M059J (cell line): Measurements from ENCODE around the gene OR2T27. TPM values are rescaled to one million over a fixed set of nuclear protein-coding genes. Genes with fewer than 3 reads are reported as not detected.
"Not testable (repeated sequence)": the region's sequence is repeated elsewhere in the genome, so short reads cannot be mapped to it uniquely, and the experiment has no call there.

Experiments used
- DNase-seq: peaks from one replicate; pipeline ENCODE4 v3.0.0-alpha.2; 2012; ENCODE audit warnings: low read depth
- total RNA-seq: library from RNA; depleted of rRNA; stranded (reverse); fragments of >200 nt; shearing (Covaris generic); gene quantifications from 2 replicates; pipeline ENCODE4 v1.2.3, GENCODE V29; 2014; rRNA removed

The OR2T27 gene
- total RNA-seq, 1 experiment from 2014 or later: not detected

DNA sequence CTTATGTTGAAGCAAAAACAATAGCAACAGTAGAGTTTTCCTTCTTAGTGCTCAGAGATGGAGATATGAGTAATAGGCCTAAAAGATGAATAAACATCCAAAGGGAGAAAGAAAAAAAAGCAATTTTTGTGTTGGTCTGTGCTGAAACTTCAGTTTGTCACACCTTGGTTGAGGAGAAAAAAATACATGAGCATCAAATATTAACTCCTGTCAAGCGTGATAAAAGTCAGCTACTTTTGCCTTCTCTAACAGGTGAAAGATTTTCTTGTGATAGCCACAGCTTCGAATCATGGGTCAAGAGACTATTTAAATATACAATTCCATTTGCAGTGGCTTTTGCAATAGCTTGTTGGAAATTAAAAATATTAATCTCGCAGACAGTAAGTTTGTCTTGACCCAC, 14.4 kb downstream of the OR2T27 start:
- DNase-seq: not testable (repeated sequence)

DNA sequence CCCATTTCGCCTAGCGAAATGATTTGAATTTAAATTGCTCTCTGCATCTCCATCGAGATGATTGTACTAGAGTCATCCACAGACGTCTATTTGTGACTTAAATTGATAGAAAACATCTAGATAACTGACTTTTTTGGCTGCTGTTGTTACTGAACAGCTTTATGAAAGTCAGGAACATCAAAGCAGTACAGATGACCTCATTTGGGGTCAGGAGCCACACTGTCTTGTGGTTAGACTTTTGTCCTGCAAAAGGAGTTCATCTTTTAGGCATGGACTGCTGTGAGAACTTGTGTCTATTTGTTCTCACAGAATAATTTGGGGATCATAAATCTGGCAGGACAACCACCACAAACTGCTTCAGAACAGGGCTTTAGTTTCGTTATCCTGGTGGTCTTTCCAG, 15.7 kb downstream of the OR2T27 start:
- not testable (repeated sequence) for DNase-seq

DNA sequence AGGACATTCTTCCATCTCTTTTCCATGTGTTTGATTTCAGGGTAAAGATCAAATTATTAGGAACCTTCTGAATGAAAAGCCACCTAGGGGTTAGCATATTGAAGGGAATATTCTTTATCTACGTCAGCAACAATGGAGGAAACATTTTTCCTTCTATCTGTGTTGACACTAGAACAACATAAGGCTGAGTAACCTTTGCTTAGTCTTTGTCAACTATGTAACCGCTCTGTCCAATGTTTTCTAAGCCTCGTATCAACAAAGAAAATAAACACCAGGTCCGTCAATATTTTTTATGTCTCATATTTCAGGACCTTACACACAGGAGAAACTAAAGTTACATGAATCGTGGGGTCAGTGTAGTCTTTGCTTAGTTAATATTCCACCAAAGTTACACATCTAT, 18.7 kb downstream of the OR2T27 start:
- DNase-seq: not testable (repeated sequence)

DNA sequence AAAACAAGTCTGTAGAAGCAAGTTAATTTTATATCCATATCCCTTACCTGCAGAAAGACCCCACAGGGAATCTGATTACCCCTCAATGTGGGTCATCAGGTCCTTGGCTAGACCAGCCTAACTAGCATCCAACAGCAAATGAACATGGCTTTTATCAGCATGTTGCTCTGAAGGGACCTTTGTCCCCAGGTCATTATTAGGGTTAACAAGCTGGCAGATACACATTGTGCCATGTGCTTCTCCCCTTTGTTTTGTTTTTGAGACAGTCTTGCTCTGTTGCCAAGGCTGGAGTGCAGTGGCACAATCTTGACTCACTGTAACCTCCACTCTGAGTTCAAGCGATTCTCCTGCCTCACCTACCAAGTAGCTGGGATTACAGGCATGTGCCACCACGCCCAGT, 20.3 kb downstream of the OR2T27 start, which contains the start of gene OR2T11:
TSS of gene OR2T11 (minus strand) at position 101 of the 400 bp plus-strand sequence. CDS start 7,963 bp downstream, outside the sequence.
- not testable (repeated sequence) for DNase-seq

DNA sequence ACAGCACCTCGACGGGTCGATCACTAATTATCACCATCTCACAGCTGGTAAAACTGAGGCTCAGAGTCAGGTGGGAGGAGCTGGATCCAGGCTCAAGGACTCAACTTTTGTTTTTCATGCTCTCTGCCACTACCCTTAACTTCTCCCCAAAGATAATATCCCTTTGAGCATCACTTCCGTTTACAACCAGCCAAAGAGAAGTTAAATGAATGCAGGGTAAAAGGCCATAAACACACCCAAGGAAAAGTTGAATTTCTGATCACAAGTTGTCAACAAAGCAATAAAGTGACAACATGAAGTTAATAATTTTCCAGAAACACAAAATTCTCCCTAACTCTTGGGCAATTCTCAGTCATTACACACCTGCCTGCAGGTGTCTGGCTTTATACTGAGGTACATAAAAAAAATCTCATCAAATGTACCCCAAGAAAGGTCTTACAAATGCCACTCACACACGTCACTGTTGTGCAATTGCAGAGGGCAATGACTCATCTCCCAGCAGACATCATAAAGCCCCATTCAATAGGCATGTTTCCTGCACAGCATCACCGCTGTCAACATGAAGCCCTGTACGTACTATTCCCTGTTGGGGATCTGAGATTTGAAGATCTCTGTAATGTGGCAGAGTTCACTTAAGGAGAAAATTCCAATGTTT, 23.8 kb downstream of the OR2T27 start:
- DNase-seq: peak; percentile 5

DNA sequence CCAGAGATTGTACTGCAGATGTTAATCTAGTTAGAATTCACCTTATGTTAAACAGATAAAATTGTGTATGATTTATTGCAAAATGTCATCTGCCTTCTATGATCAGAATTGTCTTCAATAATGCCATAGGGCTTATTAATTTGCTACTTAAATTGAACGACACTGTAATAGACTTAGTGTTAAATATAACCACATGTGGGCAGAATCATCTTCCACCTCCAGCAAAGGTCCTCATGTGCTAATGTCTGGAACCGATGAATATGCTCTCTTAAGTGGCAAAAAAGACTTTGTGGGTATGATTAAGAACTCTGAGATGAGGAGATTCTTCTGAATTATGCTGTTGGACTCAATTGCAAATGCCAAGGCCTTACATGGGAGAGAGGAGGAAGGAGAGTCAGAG, 24.8 kb downstream of the OR2T27 start:
- no peak for DNase-seq

DNA sequence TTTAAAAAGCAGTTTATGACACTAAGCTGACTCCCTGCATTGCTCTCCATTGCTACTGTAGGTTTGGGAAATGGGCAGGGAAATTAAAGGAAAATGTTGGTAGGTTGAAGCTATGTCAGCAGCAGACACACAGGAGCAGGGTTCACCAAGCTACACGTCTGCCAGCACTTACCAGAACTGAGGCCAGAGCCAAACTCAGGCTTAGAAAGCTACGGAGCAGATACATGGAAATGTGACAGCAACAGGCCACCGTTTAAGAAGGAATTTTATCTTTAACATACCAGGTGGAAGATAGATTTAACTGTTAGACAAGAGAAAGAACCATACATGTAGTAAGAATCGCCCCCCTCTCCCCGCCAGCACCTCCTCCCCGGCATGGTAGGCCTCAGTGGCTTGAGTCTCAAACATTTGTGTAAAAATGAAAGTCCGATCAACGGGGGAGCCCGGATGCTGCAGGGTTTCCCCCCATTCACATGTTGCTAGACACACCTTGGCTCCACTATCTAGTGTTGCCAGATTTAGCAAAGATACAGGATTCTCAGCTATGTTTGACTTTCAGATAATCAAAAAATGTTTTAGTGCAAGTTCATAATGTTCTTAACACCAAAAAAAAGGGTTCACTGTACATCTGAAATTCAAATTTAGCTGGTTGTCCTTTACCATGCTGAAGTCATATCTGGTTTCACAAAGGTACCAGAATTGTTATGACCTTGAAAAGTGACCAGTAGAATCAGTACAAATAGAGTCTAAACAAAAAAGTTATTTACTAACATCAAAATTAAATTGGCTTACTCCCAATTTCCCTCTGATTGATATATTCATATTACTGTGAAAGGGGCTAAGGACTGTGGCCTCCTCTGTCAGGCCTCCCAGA, 27.1 kb downstream of the OR2T27 start:
- no peak for DNase-seq

DNA sequence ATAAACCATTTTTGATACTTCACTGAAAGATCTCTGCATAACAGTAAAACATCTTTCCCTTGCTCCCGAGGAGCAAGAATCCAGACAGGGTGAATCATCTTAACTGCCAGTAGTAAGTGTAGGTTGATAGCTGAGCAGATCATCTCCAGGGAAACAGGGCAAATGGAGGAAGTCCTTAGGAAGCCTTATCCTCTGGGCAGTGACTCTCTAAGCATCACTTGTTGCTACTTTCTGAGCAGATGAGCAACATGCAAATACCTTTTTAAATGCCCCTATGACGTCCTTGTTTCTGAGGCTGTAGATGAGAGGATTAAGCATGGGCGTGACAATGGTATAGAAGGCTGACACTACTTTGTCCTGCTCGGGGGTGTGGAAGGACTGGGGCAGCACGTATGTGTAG, 29.4 kb downstream of the OR2T27 start:
- DNase-seq: no peak

DNA sequence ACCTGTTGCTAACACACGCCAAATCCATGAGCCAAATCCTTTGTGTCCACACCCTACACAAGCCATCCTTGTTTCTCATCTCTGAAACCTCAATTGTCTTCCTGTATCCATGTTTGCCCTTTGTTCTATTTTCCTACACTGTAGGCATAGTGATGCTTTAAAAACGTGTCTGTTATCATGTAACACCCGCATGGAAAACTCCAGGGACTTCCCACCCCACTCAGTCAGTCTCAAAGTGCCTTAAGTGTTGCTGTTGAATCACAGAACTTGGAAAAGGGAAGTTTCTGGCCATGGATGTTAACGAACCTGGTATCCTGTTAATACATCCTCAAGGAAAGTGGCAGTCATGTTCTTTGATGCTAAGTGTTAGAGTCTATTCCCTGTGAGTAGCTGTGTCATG, 30.2 kb downstream of the OR2T27 start:
- DNase-seq: no peak

DNA sequence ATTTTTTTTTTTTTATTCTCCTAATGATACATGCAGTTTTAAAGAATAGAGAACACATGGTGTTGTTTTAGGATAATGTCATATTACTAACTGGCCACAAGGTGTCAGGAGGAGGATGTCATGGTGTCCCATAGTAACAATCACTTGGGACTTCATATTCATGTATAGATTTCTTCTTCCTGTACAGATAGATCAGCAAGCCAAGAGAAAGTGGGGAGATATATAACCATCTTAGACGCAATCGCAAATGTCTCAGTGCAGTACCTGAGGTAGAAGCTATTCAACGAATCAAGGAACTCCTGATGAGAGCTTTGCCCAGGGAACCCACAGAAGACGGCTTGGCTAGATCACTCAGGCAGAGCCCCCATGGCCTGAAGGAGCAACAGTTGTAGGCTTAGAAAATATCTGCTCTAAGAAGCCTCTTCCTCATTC, 32.7 kb downstream of the OR2T27 start:
- peak; percentile 25 for DNase-seq

DNA sequence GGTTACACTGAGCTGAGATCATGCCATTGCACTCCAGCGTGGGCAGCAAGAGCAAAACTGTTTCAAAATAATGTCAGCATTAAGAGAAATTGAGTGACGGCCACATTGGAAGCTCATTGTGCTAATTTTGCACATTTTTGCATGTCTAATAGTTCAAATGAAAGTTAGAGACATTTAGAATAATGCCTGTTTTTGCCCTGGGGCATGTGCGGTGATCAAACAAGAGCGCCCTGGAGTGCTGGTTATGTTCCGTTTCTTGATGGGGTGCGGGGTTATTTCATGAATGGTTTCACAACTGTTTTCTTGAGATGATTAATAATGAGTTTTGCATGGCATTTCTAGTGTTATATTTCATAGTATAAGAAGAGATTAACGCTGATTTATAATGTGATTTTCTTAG, 33.6 kb downstream of the OR2T27 start:
- DNase-seq: no peak

DNA sequence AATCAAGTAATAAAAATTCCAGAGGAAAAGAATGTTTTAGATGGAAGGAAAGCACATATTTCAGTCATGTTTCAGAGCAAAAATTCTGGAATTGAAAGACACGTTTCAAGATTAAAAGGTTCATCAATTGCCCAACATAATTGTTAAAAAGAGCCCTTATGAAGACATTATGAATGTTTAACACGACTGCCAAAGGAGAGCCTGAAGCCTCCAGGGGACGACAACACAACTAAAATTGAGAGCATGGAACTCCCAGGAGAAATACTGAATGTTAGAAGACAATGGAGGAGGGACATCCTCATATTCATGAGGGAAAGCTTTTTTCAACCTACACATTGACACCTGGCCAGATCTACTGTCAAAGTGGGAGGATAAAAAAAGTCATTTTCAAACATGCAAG, 36.5 kb downstream of the OR2T27 start:
- peak; percentile 26 for DNase-seq

DNA sequence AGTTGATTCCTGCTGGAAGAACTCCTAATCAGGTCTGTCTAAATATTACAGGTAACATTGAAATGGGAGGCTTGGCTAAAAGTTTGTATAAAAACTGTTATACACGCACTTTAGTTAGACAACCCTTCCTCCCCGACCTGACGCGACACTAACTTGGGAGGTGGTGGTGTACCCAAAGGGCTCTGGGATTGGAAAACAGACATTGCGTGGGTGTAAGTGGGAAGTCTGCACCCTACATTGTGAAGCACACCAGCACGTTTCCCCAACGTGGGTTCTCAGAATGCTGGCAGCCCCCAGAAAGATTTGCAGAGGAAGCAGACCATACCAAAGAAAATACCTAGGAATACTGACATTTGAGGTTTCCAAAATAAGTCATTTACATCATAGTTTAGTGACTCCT, 37.2 kb downstream of the OR2T27 start:
- DNase-seq: no peak

DNA sequence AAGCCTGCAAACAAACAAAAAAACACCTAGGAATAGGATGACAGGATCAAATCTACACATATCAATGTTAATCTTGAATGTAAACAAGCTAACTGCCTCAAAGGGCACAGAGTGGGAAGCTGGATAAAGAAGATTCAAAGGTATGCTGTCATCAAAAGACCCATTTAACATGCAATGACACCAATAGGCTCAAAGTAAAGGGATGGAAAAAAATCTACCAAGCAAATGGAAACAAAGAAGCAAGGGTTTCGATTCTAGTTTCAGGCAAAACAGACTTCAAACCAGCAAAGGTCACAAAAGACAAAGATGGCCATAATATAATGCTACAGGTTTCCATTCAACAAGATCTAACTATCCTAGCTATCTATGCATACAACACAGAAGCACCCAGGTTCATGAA, 41.6 kb downstream of the OR2T27 start:
- no peak for DNase-seq

DNA sequence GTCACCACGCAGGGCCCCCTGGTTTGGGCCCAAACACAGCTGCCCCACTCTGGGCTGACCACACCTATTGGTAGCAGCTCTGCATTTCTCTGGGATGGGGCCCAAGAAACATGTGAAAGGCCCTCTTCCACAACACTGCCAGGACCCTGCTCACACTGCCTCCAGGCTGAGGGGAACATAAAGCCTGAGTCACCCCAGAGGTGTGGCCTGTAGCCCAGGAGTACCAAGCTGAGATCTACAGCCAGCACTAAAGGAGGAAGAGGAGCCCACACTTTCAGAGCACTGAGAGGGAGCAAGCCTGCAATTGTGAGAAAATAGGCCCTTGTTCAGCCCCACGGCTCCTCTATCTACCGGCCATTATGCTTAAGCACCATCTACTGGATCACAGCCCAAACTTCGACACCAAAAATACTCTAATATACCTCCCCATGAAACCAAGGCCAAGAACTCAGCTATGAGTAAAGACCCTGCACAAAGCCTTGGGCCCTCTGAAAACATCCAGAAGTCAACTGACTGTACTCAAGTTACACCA, 43.4 kb downstream of the OR2T27 start:
- DNase-seq: no peak

DNA sequence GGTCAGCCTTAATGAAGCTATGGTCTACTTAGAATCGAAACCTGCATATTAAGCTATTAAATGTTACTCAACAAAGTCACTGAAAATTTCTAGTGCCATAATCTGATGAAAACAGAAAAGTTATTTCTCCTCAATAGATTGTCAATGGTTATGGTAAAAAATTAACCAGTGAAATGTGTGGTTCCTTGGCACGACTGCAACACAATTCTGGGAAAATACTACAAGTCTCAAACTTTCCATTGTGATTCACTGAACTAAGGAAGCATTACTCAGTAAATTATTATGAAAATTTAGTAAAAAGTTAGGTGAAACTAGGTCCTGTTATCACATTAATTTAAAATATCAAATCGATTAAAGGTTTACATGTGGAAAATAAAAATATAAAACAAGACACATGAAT, 45.0 kb downstream of the OR2T27 start:
- no peak for DNase-seq

Other genes with a start within 250 kb of the OR2T27 start
- not detected in 2 replicates for gene OR2T2, start 209.9 kb downstream of the OR2T27 start, total RNA-seq
- not detected in 2 replicates for gene OR2T3, start 182.2 kb downstream of the OR2T27 start, total RNA-seq
- gene OR2T5, start 166.9 kb downstream of the OR2T27 start, total RNA-seq: not detected in 2 replicates
- not detected in 2 replicates for gene OR2G6, start 147.5 kb downstream of the OR2T27 start, total RNA-seq
- gene OR2T29, start 92.8 kb downstream of the OR2T27 start, total RNA-seq: not detected in 2 replicates
- not detected in 2 replicates for gene OR2T34, start 80.8 kb downstream of the OR2T27 start, total RNA-seq
- not detected in 2 replicates for gene OR2T10, start 57.8 kb downstream of the OR2T27 start, total RNA-seq
- gene OR2T11, start 20.4 kb downstream of the OR2T27 start, total RNA-seq: not detected in 2 replicates
- gene OR2T35, start 10.2 kb downstream of the OR2T27 start, total RNA-seq: not detected in 2 replicates
- 0.15 TPM in 1 of 2 replicates, not detected in the other for gene OR14I1, start 47.2 kb upstream of the OR2T27 start, total RNA-seq
- gene LYPD8, start 100.2 kb upstream of the OR2T27 start, total RNA-seq: 0.84 and 3.8 TPM in 2 replicates
- 14.9 and 21.0 TPM in 2 replicates for gene SH3BP5L, start 170.4 kb upstream of the OR2T27 start, total RNA-seq
- gene ZNF672, start 182.7 kb upstream of the OR2T27 start, total RNA-seq: 15.0 and 16.4 TPM in 2 replicates
- 3.1 and 16.5 TPM in 2 replicates for gene ZNF692, start 203.6 kb upstream of the OR2T27 start, total RNA-seq